Subcutaneous adipose tissue (tissue), 4 donors: Measurements from ENCODE around the gene CYB5R4. TPM values are rescaled to one million over a fixed set of nuclear protein-coding genes. Genes with fewer than 3 reads are reported as not detected.

Experiments used
- CTCF ChIP-seq: fragments of 450-650 bp; IDR thresholded peaks from one replicate; pipeline ENCODE4 v1.5.1; 2016; ENCODE audit warnings: low read depth, mild to moderate bottlenecking, control low read depth, antibody characterized with exemption, moderate library complexity
- total RNA-seq, 4 donors: library from RNA; depleted of rRNA; stranded (reverse); fragments of >200 nt; gene quantifications; one replicate each; pipeline ENCODE4 v1.1.0, GENCODE V29; 2016

Gene CYB5R4
- total RNA-seq, 4 donors from 2014 or later = 4.3 to 21.6 (median 10.1) TPM

- no peak for TF ChIP-seq CTCF
Measured at GRCh38 chr6:83914953-83915352, 55.5 kb downstream of the CYB5R4 start.

GRCh38 chr6:83917001-83917400 lies 57.5 kb downstream of the CYB5R4 start:
- TF ChIP-seq CTCF = no peak

GRCh38 chr6:83920017-83920416 lies 60.5 kb downstream of the CYB5R4 start:
- TF ChIP-seq CTCF = no peak

- TF ChIP-seq CTCF = no peak
Measured at GRCh38 chr6:83921315-83921714, 61.8 kb downstream of the CYB5R4 start.

GRCh38 chr6:83927470-83927869 lies 68.0 kb downstream of the CYB5R4 start:
- TF ChIP-seq CTCF = no peak

GRCh38 chr6:83928286-83928685 lies 68.8 kb downstream of the CYB5R4 start:
- no peak for TF ChIP-seq CTCF

GRCh38 chr6:83948851-83949250 lies 89.4 kb downstream of the CYB5R4 start:
- no peak for TF ChIP-seq CTCF
